ENCODE data around the gene SMC6. TPM values are rescaled to one million over a fixed set of nuclear protein-coding genes. Genes with fewer than 3 reads are reported as not detected.

Gene SMC6
- total RNA-seq, 2 donors from 2014 or later, result 9.9 to 11.9 TPM

DNA sequence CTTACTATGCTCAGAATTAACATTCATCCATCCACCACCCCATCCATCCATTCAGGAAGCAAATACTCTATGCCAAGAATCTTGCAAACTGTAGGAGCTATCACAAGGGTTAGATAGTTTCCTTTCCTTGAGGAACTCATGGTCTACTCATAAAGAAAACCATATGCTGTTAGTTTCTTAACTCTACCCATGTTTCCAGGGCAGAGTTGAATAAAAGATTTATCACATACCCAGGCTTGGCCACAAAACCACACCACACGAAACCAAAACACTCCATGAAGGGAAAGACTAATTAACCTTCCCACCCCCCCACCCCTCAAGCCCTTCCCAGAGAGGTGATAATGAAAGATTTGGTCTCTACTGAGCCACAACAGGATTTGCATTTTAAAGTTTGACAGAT, 38.9 kb upstream of the SMC6 start:
- ATAC-seq (no peak), DNase-seq (no peak)
- Histone ChIP-seq H3K36me3 (replicated peaks in 1 of 2; ENCODE audit: insufficient read depth in 1 of 2, low read depth in 2 of 2) (no peaks in the 10 kb centered on the region), H3K9me3 (no peaks in the 10 kb centered on the region), H3K27me3 (no peaks in the 10 kb centered on the region), H3K4me3 (no peak overlapping the region), H3K4me1 (no peaks in the 10 kb centered on the region), H3K27ac (no peak overlapping the region)
- TF ChIP-seq, protein P1, sequence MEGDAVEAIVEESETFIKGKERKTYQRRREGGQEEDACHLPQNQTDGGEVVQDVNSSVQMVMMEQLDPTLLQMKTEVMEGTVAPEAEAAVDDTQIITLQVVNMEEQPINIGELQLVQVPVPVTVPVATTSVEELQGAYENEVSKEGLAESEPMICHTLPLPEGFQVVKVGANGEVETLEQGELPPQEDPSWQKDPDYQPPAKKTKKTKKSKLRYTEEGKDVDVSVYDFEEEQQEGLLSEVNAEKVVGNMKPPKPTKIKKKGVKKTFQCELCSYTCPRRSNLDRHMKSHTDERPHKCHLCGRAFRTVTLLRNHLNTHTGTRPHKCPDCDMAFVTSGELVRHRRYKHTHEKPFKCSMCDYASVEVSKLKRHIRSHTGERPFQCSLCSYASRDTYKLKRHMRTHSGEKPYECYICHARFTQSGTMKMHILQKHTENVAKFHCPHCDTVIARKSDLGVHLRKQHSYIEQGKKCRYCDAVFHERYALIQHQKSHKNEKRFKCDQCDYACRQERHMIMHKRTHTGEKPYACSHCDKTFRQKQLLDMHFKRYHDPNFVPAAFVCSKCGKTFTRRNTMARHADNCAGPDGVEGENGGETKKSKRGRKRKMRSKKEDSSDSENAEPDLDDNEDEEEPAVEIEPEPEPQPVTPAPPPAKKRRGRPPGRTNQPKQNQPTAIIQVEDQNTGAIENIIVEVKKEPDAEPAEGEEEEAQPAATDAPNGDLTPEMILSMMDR (IDR thresholded peaks at IDR 0.05), result no peak
- TF ChIP-seq POLR2A (IDR thresholded peaks at IDR 0.05), result no peak
- WGBS, 2 donors, result 15 to 69% methylated on average over 1 of the region's 1 CpG
- intact Hi-C loops (cut with DNase I), result no loop called here

DNA sequence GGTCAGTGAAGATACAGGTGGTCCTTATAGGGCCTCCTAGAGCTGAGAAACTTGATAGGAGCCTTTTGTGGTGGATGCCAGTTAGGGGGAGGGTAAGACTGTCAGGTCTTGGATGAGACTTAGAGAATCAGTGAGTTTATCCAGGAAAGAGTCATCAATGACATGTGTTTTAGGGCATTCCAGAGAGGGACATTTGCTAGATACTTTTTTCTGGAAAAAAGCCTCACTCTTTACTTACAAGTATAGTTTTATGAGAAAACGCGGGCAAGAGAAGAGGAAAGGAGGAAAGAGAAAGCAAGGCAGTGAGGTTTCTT, 38.2 kb upstream of the SMC6 start:
- no peaks in the 10 kb centered on the region for H3K9me3 ChIP-seq
- intact Hi-C loops (cut with DNase I), result no loop called here
- H3K27ac ChIP-seq, result no peak overlapping the region
- ATAC-seq (no peak), DNase-seq (no peak)
- no peaks in the 10 kb centered on the region for H3K27me3 ChIP-seq
- H3K4me3 ChIP-seq, result no peak overlapping the region
- 68 to 75% methylated on average over 2 of the region's 2 CpGs for WGBS, 2 donors
- H3K36me3 ChIP-seq (replicated peaks in 1 of 2; ENCODE audit: insufficient read depth in 1 of 2, low read depth in 2 of 2), result no peaks in the 10 kb centered on the region
- H3K4me1 ChIP-seq, result no peaks in the 10 kb centered on the region
- TF ChIP-seq, protein P1 (IDR thresholded peaks at IDR 0.05), result no peak
- no peak for TF ChIP-seq POLR2A (IDR thresholded peaks at IDR 0.05)

DNA sequence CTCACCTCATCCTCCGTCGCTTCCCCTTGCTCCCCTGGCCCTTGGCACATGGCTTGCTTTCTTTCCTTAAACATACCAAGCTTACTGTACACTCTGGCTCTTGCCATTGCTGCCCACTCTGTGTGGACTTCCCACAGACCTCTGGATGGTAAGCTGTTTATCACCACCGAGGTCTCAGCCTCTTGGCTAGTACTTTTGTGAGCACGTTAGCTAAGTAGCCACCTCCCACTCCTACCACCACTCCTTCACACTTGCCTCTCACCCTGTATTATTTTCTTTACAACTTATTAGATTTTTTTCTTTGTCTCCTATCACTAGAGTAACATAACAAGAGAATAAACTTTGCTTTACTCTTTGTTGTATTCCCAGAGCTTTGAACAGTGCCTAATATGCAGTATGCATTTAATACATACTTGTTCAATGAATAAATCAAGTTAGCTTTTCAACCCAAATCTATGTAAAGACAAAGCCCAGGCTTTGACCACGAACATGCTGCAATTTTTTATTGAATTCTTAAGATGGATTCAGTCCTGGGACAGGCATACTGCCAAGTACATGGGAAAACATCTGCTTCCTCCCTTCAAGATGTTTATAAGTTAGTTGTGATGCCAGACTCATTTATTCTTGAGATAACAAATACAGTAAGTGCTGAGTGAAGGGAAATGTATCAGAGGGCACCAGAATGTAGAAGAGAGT, 37.7 kb upstream of the SMC6 start:
- Histone ChIP-seq H3K4me1 (no peaks in the 10 kb centered on the region), H3K27ac (no peak overlapping the region), H3K36me3 (replicated peaks in 1 of 2; ENCODE audit: insufficient read depth in 1 of 2, low read depth in 2 of 2) (no peaks in the 10 kb centered on the region), H3K4me3 (no peak overlapping the region), H3K9me3 (no peaks in the 10 kb centered on the region), H3K27me3 (no peaks in the 10 kb centered on the region)
- no peak for TF ChIP-seq POLR2A (IDR thresholded peaks at IDR 0.05)
- TF ChIP-seq, protein P1 (IDR thresholded peaks at IDR 0.05), result no peak
- intact Hi-C loops (cut with DNase I), result no loop called here
- WGBS, 2 donors, result 47 to 58% methylated on average over 5 of the region's 5 CpGs
- ATAC-seq (no peak), DNase-seq (no peak)

DNA sequence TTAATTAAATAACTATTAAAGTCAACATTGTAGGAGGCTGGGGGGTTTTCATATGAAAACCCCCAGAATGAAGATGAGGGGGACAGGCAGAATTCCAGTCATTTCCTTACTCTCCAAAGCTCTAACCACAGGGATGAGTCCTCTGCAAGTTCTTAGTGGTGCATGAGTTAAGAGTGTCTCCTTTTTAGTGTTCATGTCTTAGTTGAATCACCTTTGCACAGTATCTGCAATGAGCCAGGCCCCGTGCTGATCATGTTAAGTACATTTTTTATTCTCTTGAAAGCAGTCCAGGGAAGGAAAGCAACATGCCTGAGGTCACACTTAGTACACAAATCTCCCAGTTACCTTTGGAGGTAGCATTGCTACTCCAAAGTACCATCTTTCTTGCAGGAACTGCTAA, 36.9 kb upstream of the SMC6 start:
- 43 to 52% methylated on average over 1 of the region's 1 CpG for WGBS, 2 donors
- DNase-seq, result no peak
- H3K36me3 ChIP-seq (replicated peaks in 1 of 2; ENCODE audit: insufficient read depth in 1 of 2, low read depth in 2 of 2), result no peaks in the 10 kb centered on the region
- H3K4me3 ChIP-seq, result no peak overlapping the region
- no peak for ATAC-seq
- intact Hi-C loops (cut with DNase I), result no loop called here
- no peak overlapping the region for H3K27ac ChIP-seq
- no peaks in the 10 kb centered on the region for H3K9me3 ChIP-seq
- no peak for TF ChIP-seq POLR2A (IDR thresholded peaks at IDR 0.05)
- TF ChIP-seq, protein P1 (IDR thresholded peaks at IDR 0.05), result no peak
- H3K27me3 ChIP-seq, result no peaks in the 10 kb centered on the region
- no peaks in the 10 kb centered on the region for H3K4me1 ChIP-seq

DNA sequence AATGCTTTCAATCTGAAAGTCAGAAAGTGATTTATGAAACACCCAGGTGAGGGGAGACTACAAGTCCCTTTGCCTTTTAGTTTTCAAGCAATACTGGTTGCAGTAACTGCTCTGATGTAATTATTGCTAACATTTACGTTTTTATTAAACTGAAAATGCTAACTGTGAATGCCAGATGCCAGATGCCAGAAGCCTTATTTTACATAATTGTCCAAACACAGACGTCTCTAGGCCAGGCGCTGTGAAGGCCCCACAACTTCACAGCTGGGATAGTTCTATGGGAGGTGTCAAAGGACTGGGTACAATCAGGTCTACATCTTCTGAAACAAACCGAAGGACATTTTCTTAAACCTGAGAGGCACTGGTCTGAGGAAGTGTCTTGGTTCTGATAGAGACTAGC, 35.2 kb upstream of the SMC6 start:
- Histone ChIP-seq H3K27ac (no peak overlapping the region), H3K4me3 (no peak overlapping the region), H3K36me3 (replicated peaks in 1 of 2; ENCODE audit: insufficient read depth in 1 of 2, low read depth in 2 of 2) (no peaks in the 10 kb centered on the region), H3K9me3 (no peaks in the 10 kb centered on the region), H3K27me3 (no peaks in the 10 kb centered on the region), H3K4me1 (no peaks in the 10 kb centered on the region)
- 44 to 50% methylated on average over 4 of the region's 4 CpGs for WGBS, 2 donors
- intact Hi-C loops (cut with DNase I), result no loop called here
- TF ChIP-seq, protein P1 (IDR thresholded peaks at IDR 0.05), result no peak
- ATAC-seq (no peak), DNase-seq (no peak)
